GM19438 (cell line): Measurements from ENCODE around the gene TAX1BP3.
"Not testable (repeated sequence)": the region's sequence is repeated elsewhere in the genome, so short reads cannot be mapped to it uniquely, and the experiment has no call there.

Experiments used
- ATAC-seq: cut with Tn5 transposase; IDR thresholded peaks from one replicate; pipeline ENCODE4 v1.9.1; 2021; ENCODE audit warnings: low read depth; ENCODE audit not compliant: unreplicated experiment

TAX1BP3 gene, protein sequence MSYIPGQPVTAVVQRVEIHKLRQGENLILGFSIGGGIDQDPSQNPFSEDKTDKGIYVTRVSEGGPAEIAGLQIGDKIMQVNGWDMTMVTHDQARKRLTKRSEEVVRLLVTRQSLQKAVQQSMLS

DNA sequence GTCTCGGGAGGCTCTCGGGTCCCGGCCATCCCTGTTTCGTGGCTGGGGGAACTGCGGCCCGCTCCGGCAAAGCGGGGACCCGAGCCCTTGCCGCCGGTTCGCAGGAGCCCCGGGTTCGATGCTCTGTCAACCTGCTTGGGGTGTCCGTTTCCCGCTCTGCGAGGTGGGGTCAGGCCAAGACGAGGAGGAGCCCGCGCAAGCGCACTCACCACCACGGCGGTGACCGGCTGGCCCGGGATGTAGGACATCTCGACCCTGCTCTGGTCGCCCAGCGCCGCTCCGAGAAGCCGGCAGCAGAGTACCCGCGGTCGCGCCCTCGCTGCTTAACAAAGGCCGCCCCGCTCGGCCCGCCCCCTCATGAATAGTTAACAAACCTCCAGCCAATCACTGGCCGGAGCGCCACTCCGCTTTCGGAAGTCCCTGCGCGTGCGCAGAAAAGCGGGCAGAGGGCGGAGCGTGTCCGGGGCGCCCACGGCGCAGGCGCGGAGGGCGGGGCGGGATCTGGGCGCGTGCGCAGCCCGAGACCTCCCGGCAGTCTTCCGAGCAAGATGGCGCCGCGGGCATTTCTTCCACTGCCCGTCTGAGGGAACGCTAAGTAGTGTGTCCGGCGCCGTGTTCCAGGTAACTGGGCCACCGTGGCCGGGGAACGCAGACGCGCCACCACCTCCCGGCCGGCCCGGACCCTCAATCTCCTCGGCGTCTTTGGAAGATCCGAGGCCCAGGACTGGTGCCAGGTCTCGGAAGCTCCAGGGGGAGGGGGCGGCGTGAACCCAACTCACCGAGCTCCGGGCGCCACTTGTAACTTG, at the start of gene TAX1BP3, which contains the start of gene EMC6:
TSS of gene TAX1BP3 (minus strand) at position 300 of the 806 bp plus-strand sequence. CDS start at position 248, 52 bp downstream.
TSS of gene EMC6 (plus strand) at position 534 of the 806 bp plus-strand sequence. CDS start 335 bp downstream, outside the sequence.
- peak; percentile 77 for ATAC-seq

DNA sequence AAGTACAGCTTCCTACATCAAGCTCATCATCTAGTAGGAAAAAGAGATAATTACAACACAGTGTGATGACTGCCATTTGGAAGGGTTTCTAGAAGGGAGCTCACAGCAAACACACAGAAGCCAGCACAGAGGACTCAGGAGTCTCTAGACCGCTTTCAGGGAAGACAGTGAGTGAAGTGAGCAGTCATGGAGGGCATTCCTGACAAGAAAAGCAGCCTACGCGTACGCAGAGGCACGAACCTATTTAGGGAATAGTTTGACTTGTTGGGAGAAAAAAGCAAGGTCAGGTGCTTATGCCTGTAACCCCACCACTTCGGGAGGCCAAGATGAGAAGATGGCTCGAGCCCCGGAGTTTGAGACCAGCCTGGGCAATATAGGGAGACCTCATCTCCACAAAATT, 46.9 kb upstream of the TAX1BP3 start:
- no peak for ATAC-seq

DNA sequence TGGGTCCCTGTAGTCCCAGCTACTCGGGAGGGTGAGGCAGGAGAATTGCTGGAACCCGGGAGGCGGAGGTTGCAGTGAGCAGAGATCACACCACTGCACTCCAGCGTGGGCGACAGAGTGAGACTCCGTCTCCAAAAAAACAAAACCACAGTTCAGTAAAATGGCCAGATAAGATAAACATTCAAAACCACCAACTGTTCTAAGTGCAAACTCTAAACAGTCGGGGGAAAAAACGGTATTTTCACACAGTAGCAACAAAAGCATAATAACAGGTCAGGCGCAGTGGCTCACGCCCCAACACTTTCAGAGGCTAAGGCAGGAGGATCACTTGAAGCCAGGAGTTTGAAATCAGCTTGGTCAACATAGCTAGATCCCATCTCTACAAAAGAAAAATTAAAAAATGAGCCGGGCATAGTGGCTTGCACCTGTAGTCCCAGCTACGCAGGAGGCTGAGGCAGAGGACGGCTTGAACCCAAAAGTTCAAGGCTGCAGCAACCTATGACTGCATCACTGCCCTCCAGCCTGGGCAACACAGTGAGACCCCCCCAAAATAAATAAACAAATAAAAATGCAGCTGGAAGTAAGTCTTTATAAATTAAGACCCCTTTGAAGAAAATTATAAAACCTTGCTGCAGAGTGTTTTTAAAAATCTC, 44.6 kb upstream of the TAX1BP3 start:
- no peak for ATAC-seq

DNA sequence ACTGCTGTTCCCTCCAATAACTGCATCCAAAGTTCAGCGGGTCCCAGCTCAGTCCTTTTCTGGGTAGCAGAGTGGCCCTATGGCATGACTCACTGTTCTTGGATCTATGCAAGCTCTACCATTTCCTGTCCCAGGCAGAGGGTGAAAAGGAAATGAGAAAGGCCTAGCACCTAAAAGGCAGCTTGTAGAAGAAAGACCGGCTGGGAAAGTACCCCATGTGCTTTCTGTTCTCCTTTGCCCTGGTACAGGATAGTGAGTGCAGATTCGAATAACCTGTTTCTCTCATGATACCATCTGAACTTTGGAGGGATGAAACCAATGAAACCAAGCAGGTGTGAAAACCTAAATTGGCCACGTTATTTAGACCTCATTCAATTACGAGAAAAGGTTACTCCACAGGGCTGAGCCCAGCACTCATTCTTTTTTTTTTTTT, 42.6 kb upstream of the TAX1BP3 start:
- peak; percentile 88 for ATAC-seq

DNA sequence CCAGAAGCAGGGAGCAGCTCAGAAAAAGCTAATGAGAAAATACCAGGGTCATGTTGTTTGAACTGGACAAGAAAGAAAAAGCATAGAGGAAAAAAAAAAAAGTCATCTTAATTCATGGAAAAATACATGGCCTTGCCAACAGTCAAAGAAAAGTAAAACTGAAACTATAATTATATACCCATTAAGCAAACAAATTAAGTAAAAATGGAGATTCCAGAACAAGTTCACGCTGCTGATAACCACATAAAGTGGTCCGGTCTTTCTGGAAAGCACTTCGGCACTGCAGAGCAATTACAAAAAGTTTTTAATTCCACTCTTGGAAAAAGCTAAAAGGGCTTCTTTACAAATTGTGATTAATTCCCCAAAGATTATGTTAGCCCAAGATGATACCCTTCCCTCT, 40.0 kb upstream of the TAX1BP3 start:
- ATAC-seq, result no peak

DNA sequence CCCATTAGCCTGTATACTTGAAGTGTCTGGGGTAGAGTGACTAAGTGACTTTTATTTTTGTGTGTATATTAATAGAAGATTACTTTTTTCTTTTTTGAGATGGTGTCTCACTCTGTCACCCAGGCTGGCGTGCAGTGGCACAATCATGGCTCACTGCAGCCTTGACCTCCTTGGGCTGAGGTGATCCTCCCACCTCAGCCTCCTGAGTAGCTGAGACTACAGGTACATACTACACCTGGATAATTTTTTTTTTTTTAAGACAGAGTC, 37.3 kb upstream of the TAX1BP3 start:
- not testable (repeated sequence) for ATAC-seq

DNA sequence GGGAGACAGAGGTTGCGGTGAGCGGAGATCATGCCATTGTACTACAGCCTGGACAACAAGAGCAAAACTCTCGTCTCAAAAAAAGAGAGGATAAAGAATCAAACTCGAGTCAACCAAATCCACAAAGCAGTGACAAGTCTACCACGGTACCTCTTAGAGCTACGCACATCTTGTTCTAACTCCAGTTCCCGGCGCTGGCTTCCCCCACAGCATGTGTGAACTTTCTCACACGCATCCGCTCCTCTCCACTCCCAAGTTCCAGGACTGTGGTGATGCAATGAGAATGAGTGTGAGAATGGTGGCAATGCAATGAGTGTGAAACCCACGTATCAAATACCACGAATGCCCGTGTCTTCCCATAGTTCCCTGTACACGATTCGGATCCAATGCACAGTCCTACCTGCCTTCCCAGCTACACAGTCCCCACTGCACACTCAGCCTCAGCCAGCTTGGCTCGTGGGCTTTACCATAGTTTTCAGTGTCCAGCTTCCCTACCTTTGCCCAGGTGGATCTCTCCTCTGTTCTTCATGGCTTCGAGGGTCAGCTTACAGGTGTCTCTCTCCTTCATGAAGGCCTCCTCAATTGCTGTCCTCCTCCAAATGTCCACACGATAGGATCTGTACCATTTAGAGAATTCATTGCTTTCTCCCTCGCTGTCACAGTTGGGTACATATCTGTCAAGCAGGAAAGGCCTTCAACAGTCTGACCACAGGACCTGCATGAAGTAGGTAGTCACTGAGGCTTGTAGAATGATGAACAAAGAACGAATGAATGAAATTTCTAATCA, 36.7 kb upstream of the TAX1BP3 start:
- ATAC-seq, result no peak

DNA sequence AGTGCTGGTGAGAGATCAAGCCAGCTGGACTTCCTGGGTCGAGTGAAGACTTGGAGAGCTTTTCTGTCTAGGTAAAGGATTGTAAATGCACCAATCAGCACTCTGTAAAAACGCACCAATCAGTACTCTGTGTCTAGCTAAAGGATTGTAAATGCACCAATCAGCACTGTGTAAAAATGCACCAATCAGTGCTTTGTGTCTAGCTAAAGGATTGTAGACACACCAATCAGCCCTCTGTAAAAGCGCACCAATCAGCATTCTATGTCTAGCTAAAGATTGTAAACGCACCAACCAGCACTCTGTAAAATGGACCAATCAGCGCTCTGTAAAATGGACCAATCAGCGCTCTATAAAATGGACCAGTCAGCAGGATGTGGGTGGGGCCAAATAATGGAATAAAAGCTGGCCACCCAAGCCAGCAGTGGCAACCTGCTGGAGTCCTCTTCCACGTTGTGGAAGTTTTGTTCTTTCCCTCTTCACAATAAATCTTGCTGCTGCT, 33.7 kb upstream of the TAX1BP3 start:
- not testable (repeated sequence) for ATAC-seq

DNA sequence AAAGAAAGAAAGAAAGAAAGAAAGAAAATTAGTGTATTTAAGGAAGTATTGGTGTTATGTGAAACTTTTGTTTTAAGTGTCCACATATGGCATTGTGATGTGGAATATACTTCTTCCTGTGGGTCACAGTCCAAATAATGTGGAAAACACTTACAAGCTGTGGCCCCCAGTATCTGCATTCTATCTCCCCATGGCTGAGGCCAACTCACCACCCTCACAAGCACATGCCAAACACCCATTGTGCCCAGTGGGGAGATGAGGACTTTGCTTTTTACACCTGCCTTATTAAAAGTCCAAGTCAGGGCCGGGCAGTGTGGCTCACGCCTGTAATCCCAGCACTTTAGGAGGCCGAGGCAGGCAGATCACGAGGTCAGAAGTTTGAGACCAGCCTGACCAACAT, 31.6 kb upstream of the TAX1BP3 start:
- ATAC-seq, result no peak

DNA sequence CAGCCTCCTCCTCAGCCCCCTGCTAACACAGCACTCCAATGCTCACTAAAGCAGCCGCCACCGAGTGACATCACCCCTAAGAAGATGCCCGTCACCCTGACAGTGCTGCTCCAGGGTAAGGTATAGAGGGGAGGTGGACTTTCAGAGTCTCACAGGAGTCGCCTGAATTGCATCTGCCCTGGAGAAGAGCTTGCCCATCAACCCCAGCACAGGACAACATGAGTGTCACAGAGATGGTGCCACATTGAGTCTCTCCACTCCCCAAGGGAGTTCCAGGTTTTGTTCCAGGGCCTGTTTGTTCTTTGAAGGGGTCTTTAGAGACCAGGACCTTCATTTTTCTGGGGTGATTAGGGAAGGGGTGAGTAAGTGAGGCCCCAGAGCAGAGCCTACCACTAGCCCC, 29.8 kb upstream of the TAX1BP3 start:
- ATAC-seq, result no peak

DNA sequence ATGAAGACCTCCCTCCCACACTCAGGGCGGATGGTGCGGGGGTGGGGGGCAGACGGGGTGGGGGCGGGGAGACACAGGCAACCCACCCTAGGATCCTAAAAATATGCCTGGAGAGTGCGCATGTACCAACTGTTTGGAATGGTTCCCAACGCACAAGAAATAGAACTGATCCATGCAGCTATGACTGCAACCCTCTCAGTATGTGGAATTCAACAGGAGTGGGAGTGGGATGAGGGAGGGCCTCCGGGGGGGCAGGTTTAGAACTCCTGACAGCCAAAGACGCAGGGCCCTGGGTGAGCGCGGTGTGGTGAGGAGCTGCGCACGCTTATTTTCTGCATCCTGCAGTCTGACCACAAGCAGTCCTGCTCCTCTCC, 28.7 kb upstream of the TAX1BP3 start:
- ATAC-seq, result no peak

DNA sequence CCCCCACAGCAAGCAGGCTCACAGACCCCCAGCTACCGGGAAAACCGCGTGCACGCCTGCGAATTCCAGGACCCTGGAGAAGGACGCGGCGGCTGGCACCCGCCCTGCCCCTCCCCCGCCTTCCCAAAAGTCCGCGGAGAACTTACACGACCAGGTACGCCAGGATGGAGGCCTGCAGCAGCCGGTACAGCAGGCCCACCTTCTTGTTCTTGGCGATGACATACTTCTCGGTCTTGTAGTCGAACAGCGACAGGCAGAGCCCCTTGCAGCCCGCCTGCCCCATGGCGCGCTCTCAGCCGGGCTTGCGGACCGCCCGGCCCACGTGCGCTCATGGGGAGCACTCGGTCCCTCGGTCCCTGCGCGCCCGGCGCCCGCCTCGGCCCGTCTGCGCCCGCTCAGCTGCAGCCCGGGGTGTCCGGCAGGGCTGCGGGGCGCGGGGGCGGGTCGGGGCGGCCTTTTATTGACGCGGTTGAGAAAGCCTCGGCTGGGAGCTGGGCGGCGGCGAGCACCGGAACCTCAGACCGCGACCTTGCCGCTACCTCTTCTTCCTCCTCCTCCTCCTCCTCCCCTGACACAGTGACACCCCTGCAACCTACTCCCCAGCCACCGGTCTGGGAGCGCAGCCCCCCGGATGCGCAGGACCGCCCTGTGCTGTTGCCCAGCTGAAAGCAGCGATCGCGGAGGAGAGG, 27.5 kb upstream of the TAX1BP3 start, which contains the start of gene P2RX5:
TSS of gene P2RX5 (minus strand) at position 433 of the 689 bp plus-strand sequence. CDS start at position 283, 150 bp downstream.
- no peak for ATAC-seq

DNA sequence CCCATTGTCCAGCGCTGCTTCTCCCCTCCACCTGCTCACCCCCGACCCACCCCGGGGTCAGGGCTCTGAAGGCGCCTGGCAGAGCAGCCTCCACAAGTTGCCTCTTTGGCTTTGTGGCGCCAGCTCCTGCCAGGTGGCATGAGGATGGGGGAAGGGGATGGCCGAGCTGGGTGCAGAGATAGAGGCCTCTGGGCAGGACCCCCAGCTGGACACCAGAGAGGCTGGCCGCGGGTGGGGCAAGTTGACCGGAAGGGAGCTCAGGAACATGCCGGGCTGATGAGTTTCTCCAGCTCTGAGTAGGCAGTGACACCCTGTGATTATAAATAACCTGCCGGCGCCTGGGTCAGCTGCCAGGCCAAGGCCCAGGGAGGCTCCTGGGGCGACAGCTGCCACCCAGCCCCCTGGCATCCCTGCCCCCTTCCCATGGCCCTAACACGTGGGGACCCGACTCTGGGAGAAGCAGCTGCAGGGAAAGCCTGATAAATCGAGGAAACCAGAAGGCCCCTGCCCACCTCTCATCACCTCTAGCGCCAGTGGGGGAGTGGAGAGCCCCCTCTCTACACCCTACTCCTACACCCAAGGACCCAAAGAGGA, 26.8 kb upstream of the TAX1BP3 start:
- no peak for ATAC-seq

DNA sequence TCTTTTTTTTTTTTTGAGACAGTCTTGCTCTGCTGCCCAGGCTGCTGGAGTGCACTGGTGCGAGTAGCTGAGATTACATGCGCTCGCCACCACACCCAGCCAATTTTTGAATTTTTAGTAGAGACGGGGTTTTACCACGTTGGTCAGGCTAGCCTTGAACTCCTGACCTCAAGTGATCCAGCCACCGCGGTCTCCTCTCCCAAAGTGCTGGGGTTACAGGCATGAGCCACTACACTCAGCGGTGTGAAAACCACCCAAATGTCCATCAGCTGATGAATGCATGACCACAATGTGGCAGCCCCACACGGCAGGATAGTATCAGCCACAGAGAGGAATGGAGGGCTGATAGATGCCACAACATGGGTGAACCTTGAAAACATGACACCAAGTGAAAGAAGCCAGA, 25.5 kb upstream of the TAX1BP3 start:
- ATAC-seq, result no peak

DNA sequence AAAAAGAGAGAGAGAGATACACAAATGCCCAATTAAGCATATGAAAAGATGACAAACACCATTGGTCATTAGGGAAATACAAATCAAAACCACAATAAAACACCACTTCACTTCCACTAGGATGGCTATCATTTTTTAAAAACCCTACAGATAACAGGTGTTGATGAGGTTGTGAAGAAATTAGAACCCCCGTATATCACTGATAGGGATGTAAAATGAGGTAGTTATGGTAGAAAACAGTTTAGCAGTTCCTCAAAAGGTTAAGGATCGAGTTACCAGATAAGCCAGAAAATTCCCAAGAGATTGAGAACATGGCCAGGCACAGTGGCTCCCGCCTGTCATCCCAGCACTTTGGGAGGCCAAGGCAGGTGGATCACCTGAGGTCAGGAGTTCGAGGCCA, 24.8 kb upstream of the TAX1BP3 start:
- ATAC-seq, result no peak

DNA sequence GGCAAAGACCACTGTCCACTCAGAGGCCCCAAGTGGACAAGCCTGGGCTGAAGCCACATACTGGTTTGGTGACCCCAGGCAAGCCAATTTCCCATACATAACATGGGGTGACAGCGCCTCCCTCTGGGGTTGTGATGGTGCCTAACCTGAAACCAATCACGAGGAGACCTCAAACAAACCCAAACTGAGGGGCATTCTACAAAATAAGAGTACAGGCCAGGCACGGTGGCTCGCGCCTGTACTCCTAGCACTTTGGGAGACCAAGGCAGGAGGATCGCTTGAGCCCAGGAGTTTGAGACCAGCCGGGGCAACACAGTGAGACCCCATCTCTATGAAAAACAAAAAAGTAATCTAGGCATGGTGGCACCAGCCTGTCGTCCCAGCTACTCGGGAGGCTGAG, 24.0 kb upstream of the TAX1BP3 start:
- ATAC-seq, result no peak

DNA sequence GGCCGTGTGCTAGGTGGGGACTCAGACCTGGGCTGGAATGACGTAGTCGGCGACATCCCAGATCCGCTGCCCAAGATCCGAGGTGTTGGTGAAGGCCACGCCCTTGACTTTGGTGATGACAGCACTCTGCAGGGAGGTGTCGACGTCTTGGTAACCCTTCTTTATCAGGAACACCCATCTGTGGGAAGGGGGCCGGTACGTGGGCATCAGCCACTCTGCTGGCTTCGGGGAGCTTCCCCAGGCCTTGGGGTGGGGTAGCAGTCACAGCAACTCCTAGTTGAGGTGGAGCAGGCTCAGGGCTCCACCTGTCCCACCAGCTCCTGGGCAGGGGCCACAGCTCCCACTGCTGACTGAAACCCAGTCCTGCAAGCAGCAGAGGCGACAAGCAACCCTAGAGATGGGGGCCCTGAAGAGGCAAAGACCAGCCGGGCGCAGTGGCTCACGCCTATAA, 23.3 kb upstream of the TAX1BP3 start:
- no peak for ATAC-seq

DNA sequence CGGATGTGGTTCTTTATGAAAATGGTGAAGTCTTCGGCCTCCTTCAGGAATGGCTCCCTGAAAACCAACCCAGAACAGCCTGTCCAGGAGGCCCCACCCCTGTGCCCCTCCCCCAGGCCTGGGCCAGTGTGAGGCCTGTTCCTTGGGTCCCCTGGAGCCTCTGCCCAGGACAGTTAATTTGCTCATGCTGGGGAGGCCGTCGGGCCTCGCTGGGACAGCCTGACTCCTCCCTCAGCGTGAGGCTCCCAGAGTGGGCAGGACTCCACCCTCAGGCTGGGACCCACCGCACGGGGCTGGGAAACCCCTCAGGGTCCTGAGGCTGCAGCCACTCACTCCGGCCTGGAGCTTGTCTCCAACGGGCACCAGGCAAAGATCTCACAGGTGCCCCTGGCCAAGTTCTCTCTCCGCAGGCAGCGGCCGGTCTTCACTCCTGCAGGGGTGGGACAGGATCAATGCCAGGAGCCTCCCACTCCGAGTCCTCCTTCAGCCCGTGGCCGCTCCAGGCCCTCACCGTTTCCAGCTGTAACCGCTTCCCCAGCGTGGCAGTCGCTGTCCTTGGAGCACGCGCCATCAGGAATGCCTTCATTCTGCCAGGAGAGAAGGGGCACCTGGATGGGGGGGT, 21.8 kb upstream of the TAX1BP3 start:
- no peak for ATAC-seq
